HCT116 (cell line): ENCODE results near the gene ITIH5. TPM values are rescaled to one million over a fixed set of nuclear protein-coding genes. Genes with fewer than 3 reads are reported as not detected.

Source experiments
- ATAC-seq: fragments of 200-7000 bp; cut with Tn5 transposase; 2 replicates; pipeline ENCODE4 v1.9.1; 2020; ENCODE audit warnings: mild to moderate bottlenecking, moderate library complexity
- BruUV-seq: library from RNA; stranded (reverse); fragments of 400-500 nt; replicated peaks from 2 replicates; lab custom pipeline; 2021; lab: Mats Ljungman, UMichigan
- CTCF ChIA-PET: fragments of 300-600 bp; sonication (Branson Sonifier 250); formaldehyde crosslinking; loops from one replicate; lab custom pipeline; 2021; ENCODE audit warnings: antibody characterized with exemption; lab: Charles Lee
- POLR2A ChIA-PET: fragments of 300-600, 350-600 bp; sonication (Branson Sonifier 250); formaldehyde crosslinking; loops from one replicate; lab custom pipeline; 2021; ENCODE audit warnings: antibody characterized with exemption; lab: Charles Lee
- RAD21 ChIA-PET, 2 experiments: fragments of 300-600 bp; sonication (Branson Sonifier 250); formaldehyde crosslinking; loops; one replicate each; lab custom pipeline; 2023; ENCODE audit warnings: low total read pairs in 2 of 2; ENCODE audit not compliant: uncharacterized antibody in 2 of 2, unreplicated experiment in 2 of 2, low non-redundant PET in 1 of 2; lab: Charles Lee
- DNase-seq: peaks from one replicate; pipeline ENCODE4 v3.0.0-alpha.2; 2010; ENCODE audit warnings: low read depth, low spot score
- H2AFZ ChIP-seq: fragments of 200-600 bp; shearing (Covaris generic), sonication (generic); 2 replicates; pipeline ENCODE4 v1.6.1; 2017; ENCODE audit warnings: low read depth, mixed run types, mixed read lengths, antibody characterized with exemption, low read length; ENCODE audit not compliant: poor library complexity, severe bottlenecking
- H3K27ac ChIP-seq: 2 replicates; pipeline ENCODE4 v1.5.1; 2012; ENCODE audit warnings: low read depth, low read length
- H3K27me3 ChIP-seq: fragments of 200-600 bp; sonication (generic); 2 replicates; pipeline ENCODE4 v1.6.1; 2016; ENCODE audit warnings: mixed run types, low read length, mixed read lengths; ENCODE audit not compliant: insufficient read depth
- H3K36me3 ChIP-seq, 2 experiments: fragments of 200-500 bp in 1 of 2; fragments of 200-600 bp in 1 of 2; sonication (Bioruptor generic) in 1 of 2; sonication (generic) in 1 of 2; 2 replicates each; pipeline versions ENCODE4 v1.5.1 to v1.6.1; 2014 to 2016; ENCODE audit warnings: low read length in 2 of 2, inconsistent platforms in 1 of 2, mixed read lengths in 1 of 2, mixed run types in 1 of 2; ENCODE audit not compliant: insufficient read depth in 2 of 2, control insufficient read depth in 1 of 2
- H3K4me1 ChIP-seq, 2 experiments: fragments of 200-600 bp in 1 of 2; sonication (generic) in 1 of 2; 2 replicates each; pipeline versions ENCODE4 v1.5.1 to v1.6.1; 2012 to 2017; ENCODE audit warnings: low read length in 2 of 2, inconsistent platforms in 1 of 2, mild to moderate bottlenecking in 1 of 2, mixed read lengths in 1 of 2, mixed run types in 1 of 2, moderate library complexity in 1 of 2; ENCODE audit not compliant: insufficient read depth in 2 of 2, control insufficient read depth in 1 of 2
- H3K4me2 ChIP-seq: fragments of 200-600 bp; sonication (generic); 2 replicates; pipeline ENCODE4 v1.6.1; 2017; ENCODE audit warnings: mixed run types, low read length, mixed read lengths
- H3K4me3 ChIP-seq, 2 experiments: fragments of 200-600 bp in 1 of 2; sonication (generic) in 1 of 2; replicated peaks in 1 of 2; 2 replicates each; pipeline ENCODE4 v1.5.1; 2011 to 2016; ENCODE audit warnings: low read length in 2 of 2, control low read depth in 1 of 2, low read depth in 1 of 2, mild to moderate bottlenecking in 1 of 2, mixed read lengths in 1 of 2, mixed run types in 1 of 2
- H3K79me2 ChIP-seq: fragments of 200-600 bp; sonication (generic); 2 replicates; pipeline ENCODE4 v1.6.1; 2017; ENCODE audit warnings: mild to moderate bottlenecking, mixed run types, low read length, moderate library complexity, mixed read lengths; ENCODE audit not compliant: insufficient read depth
- H3K9ac ChIP-seq: fragments of 200-600 bp; sonication (generic); 2 replicates; pipeline ENCODE4 v1.6.1; 2016; ENCODE audit warnings: low read length, mixed read lengths
- H3K9me2 ChIP-seq: fragments of 200-600 bp; sonication (generic), shearing (Covaris generic); 2 replicates; pipeline ENCODE4 v1.6.1; 2017; ENCODE audit warnings: mixed run types, mild to moderate bottlenecking, moderate library complexity; ENCODE audit not compliant: insufficient read depth
- H3K9me3 ChIP-seq, 2 experiments: fragments of 200-500 bp in 1 of 2; fragments of 200-600 bp in 1 of 2; sonication (Bioruptor generic) in 1 of 2; sonication (generic) in 1 of 2; 2 replicates each; pipeline ENCODE4 v1.6.1; 2014 to 2017; ENCODE audit warnings: low read length in 2 of 2, mixed read lengths in 2 of 2, inconsistent platforms in 1 of 2, low read depth in 1 of 2, mild to moderate bottlenecking in 1 of 2, mixed run types in 1 of 2, moderate library complexity in 1 of 2; ENCODE audit not compliant: control insufficient read depth in 1 of 2, insufficient read depth in 1 of 2
- H4K20me1 ChIP-seq: fragments of 200-600 bp; sonication (generic), shearing (Covaris generic); 2 replicates; pipeline ENCODE4 v1.6.1; 2017; ENCODE audit warnings: mixed run types, mild to moderate bottlenecking, moderate library complexity; ENCODE audit not compliant: insufficient read depth
- CBX3 ChIP-seq: IDR thresholded peaks from 2 replicates; pipeline ENCODE4 v1.6.1; 2012; ENCODE audit warnings: low read depth
- CEBPB ChIP-seq: IDR thresholded peaks from 2 replicates; pipeline ENCODE4 v1.6.1; 2012; ENCODE audit warnings: low read depth
- POLR2AphosphoS5 ChIP-seq: IDR thresholded peaks from 2 replicates; pipeline ENCODE4 v1.6.1; 2011; ENCODE audit warnings: mild to moderate bottlenecking, low read depth, low read length, moderate library complexity
- RAD21 ChIP-seq: IDR thresholded peaks from 2 replicates; pipeline ENCODE4 v1.6.1; 2012; ENCODE audit warnings: low read depth, mild to moderate bottlenecking
- SIN3A ChIP-seq: IDR thresholded peaks from 2 replicates; pipeline ENCODE4 v1.6.1; 2012; ENCODE audit warnings: low read depth
- SP1 ChIP-seq: IDR thresholded peaks from 2 replicates; pipeline ENCODE4 v1.6.1; 2012; ENCODE audit warnings: low read depth
- SRF ChIP-seq: IDR thresholded peaks from 2 replicates; pipeline ENCODE4 v1.6.1; 2012; ENCODE audit warnings: low read depth
- YY1 ChIP-seq: IDR thresholded peaks from 2 replicates; pipeline ENCODE4 v1.6.1; 2011; ENCODE audit warnings: low read length, low read depth, moderate library complexity, mild to moderate bottlenecking; ENCODE audit not compliant: insufficient replicate concordance; ENCODE audit errors: extremely low read depth
- ZFX ChIP-seq: fragments of 450-650 bp; IDR thresholded peaks from 2 replicates; pipeline ENCODE4 v1.6.1; 2017
- intact Hi-C: fragments of 100-400 bp; cut with micrococcal nuclease; formaldehyde crosslinking; loops from 2 replicates; pipeline ENCODE4 v1.10.0; 2022
- total RNA-seq: library from RNA; stranded (reverse); gene quantifications from one replicate; pipeline ENCODE4 v1.2.1, GENCODE V29; 2021; ENCODE audit not compliant: unreplicated experiment
- TF ChIP-seq, protein P1 (sequence below): IDR thresholded peaks from 2 replicates; pipeline ENCODE4 v1.6.1; 2011; ENCODE audit warnings: mild to moderate bottlenecking, low read length, moderate library complexity; ENCODE audit not compliant: insufficient replicate concordance; ENCODE audit errors: extremely low read depth
- TF ChIP-seq, protein P2 (sequence below): IDR thresholded peaks from 2 replicates; pipeline ENCODE4 v1.6.1; 2012

ITIH5 gene
- total RNA-seq, 1 experiment from 2014 or later: not detected

DNA sequence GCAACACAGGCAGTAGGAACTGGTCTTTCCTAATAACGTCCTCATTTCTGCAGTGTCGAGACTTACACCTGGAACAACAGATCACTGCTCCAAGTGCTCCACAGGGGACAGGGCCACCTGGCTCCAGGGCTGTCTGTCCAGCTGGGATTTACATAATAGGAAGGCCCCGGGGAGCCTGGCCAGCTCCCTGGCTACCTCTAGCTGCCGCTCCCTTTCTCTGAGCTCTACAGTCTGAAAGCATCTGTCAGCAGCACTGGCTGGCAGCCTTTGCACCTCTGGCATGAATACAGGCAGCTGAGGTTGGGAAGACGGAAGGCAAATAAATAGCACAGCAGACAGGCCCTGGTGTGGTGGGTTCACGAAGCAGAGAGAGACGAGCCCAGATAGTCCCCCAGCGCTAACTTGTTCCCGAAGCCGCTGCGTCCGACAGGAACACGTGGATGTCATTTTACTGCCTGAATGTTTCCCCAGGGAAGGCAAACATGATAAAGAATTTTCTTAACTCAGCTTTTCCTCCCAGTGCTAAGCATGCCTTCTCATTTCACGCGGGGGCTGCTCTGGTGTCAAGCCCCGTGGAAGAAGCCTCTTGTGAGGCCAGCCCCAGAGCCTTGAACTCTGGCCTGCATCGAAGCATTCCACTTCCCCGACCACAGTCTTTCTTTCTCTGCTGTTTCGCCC is 105.4 kb downstream of the ITIH5 start (continued):
- TF ChIP-seq, protein P1, sequence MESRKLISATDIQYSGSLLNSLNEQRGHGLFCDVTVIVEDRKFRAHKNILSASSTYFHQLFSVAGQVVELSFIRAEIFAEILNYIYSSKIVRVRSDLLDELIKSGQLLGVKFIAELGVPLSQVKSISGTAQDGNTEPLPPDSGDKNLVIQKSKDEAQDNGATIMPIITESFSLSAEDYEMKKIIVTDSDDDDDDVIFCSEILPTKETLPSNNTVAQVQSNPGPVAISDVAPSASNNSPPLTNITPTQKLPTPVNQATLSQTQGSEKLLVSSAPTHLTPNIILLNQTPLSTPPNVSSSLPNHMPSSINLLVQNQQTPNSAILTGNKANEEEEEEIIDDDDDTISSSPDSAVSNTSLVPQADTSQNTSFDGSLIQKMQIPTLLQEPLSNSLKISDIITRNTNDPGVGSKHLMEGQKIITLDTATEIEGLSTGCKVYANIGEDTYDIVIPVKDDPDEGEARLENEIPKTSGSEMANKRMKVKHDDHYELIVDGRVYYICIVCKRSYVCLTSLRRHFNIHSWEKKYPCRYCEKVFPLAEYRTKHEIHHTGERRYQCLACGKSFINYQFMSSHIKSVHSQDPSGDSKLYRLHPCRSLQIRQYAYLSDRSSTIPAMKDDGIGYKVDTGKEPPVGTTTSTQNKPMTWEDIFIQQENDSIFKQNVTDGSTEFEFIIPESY: no peak
- TF ChIP-seq RAD21: no peak
- TF ChIP-seq, all 23 proteins: peak for 0

DNA sequence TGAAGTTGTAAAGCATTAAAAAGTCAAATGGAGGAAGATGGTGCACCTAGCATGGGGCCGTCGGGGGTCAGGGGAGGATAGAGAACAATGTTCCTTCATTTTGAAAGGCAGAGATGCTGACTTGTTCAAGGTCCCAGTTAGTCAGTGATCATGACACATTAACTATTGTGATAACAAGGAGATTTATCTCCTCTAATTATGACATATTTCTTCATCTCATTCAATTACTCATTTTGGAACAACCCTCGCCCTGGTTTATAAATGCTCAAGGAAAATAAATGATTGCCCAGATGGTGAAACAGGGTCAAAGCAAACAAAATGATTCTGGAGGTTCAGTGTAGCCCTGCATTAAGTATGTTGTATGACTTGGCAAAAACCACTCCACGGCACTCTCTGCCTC is 106.2 kb downstream of the ITIH5 start:
- BruUV-seq: no TSS peak
- Histone ChIP-seq H3K9me3 (no peaks in the 10 kb centered on the region), H3K36me3 (no peaks in the 10 kb centered on the region), H3K27ac (no peak overlapping the region), H3K79me2 (no peaks in the 10 kb centered on the region), H3K9me2 (no peaks in the 10 kb centered on the region)
- ChIA-PET POLR2A (no interaction called here), RAD21 (no interaction called here)
- TF ChIP-seq ZFX: no peak
- TF ChIP-seq, protein P2, sequence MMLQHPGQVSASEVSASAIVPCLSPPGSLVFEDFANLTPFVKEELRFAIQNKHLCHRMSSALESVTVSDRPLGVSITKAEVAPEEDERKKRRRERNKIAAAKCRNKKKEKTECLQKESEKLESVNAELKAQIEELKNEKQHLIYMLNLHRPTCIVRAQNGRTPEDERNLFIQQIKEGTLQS: no peak
- no peak for TF ChIP-seq SP1
- no peak for TF ChIP-seq SIN3A
- TF ChIP-seq SRF: no peak
- no peak for TF ChIP-seq YY1
- no peak for TF ChIP-seq CBX3
- TF ChIP-seq CEBPB: no peak
- no peak for TF ChIP-seq POLR2AphosphoS5
- TF ChIP-seq, all 23 proteins: peak for 0
- no peak overlapping the region for H3K9ac ChIP-seq
- DNase-seq (no peak), ATAC-seq (no peak)
- intact Hi-C loops: no loop called here
- no peaks in the 10 kb centered on the region for H4K20me1 ChIP-seq
- CTCF ChIA-PET: no interaction called here
- peaks cover 25% of the 10 kb centered on the region for H3K27me3 ChIP-seq
- no peak overlapping the region for H3K4me3 ChIP-seq
- no peak overlapping the region for H2AFZ ChIP-seq
- H3K4me1 ChIP-seq: no peaks in the 10 kb centered on the region
- H3K4me2 ChIP-seq: no peak overlapping the region
